Measurements from ENCODE around the gene CHN1. TPM values are rescaled to one million over a fixed set of nuclear protein-coding genes. Genes with fewer than 3 reads are reported as not detected.

CHN1 gene
- total and polyA plus RNA-seq, 2 of the 8 experiments (the other 6 are each of a cell fraction or from before 2014, with no cell fraction given), result 54.0 to 65.7 TPM

GRCh38 chr2:174868878-174869277 lies 136.3 kb downstream of the CHN1 start:
- no peak overlapping the region for H3K4ac ChIP-seq (replicated peaks; ENCODE audit: insufficient read length, low read depth, low read length)
- H2AK5ac ChIP-seq (ENCODE audit: low read depth, low read length), result no peak overlapping the region
- H2BK15ac ChIP-seq (ENCODE audit: low read length), result no peak overlapping the region
- H3K56ac ChIP-seq (replicated peaks; ENCODE audit: insufficient read length, low read depth, low read length), result no peak overlapping the region
- no peak overlapping the region for H2BK120ac ChIP-seq (replicated peaks; ENCODE audit: low read depth, low read length)
- H3K79me1 ChIP-seq (ENCODE audit: low read depth, low read length), result no peaks in the 10 kb centered on the region
- H3K27me3 ChIP-seq (replicated peaks in 1 of 4; ENCODE audit: control insufficient read depth in 3 of 4, extremely low read depth in 1 of 4, insufficient read depth in 3 of 4, low read length in 3 of 4), result no peaks in the 10 kb centered on the region
- no peak overlapping the region for H3K14ac ChIP-seq (ENCODE audit: insufficient read length)
- no peak overlapping the region for H3K18ac ChIP-seq (ENCODE audit: extremely low read depth, low read length)
- H4K5ac ChIP-seq (ENCODE audit: insufficient read length, low read depth, low read length), result no peak overlapping the region
- no peak overlapping the region for H2AFZ ChIP-seq (ENCODE audit: low read length)
- H3K4me1 ChIP-seq (replicated peaks in 1 of 4; ENCODE audit: control insufficient read depth in 3 of 4, insufficient read depth in 4 of 4, low read length in 3 of 4), result peaks cover 0 to 10% (median 7%) of the 10 kb centered on the region in 4 experiments; a peak in 3 of 7 replicates
- H3K79me2 ChIP-seq (ENCODE audit: control insufficient read depth in 1 of 2, insufficient read depth in 2 of 2, low read length in 2 of 2), result peaks cover 0 to 2% of the 10 kb centered on the region in 2 experiments; a peak in 1 of 4 replicates
- 96% methylated on average over 1 of the region's 1 CpG; no CpG with 5 or more reads in 1 of the 2 experiments for WGBS, 2 experiments (ENCODE audit: extremely low coverage in 1 of 2, insufficient coverage in 1 of 2, insufficient read length in 1 of 2, insufficient replicate concordance in 2 of 2, low coverage in 1 of 2, low lambda C conversion rate in 2 of 2, missing lambda C conversion rate in 1 of 2)
- POLR2A ChIA-PET (ENCODE audit: partially characterized antibody), result no interaction called here
- no peaks in the 10 kb centered on the region for H4K20me1 ChIP-seq (replicated peaks in 1 of 2; ENCODE audit: control insufficient read depth in 1 of 2, insufficient read depth in 2 of 2, low read length in 2 of 2)
- H3K4me3 ChIP-seq (ENCODE audit: extremely low read depth in 1 of 4, insufficient read depth in 2 of 4, low read depth in 3 of 4, low read length in 4 of 4), result no peak overlapping the region
- CTCF ChIA-PET (ENCODE audit: partially characterized antibody), result no interaction called here
- H3K27ac ChIP-seq (ENCODE audit: low read depth, low read length), result no peak overlapping the region
- no peak overlapping the region for H4K8ac ChIP-seq (ENCODE audit: extremely low read depth, insufficient read depth, low read length)
- no peak overlapping the region for H3K23ac ChIP-seq (ENCODE audit: insufficient read length)
- no peaks in the 10 kb centered on the region; a peak in 1 of 8 replicates for H3K36me3 ChIP-seq (ENCODE audit: control insufficient read depth in 2 of 4, insufficient read depth in 4 of 4, low read length in 3 of 4)
- 0 out of 2 replicates have a peak overlapping the region, but pooled peaks have one; percentile 18 for H2BK5ac ChIP-seq (ENCODE audit: low read depth, low read length)
- no peak overlapping the region for H3K9ac ChIP-seq (replicated peaks in 1 of 4; ENCODE audit: extremely low read depth in 1 of 4, low read depth in 3 of 4, low read length in 3 of 4)
- 0 out of 2 replicates have a peak overlapping the region, but pooled peaks have one; percentile 13 for H2BK12ac ChIP-seq (ENCODE audit: low read depth, low read length)
- H4K91ac ChIP-seq (replicated peaks; ENCODE audit: insufficient read length, low read length), result peak overlapping the region; percentile 18
- H3K4me2 ChIP-seq (ENCODE audit: insufficient read depth in 1 of 2, low read depth in 2 of 2, low read length in 2 of 2), result no peak overlapping the region
- FAIRE-seq (peak; percentile 57), DNase-seq (ENCODE audit: low read depth in 1 of 2, low spot score in 2 of 2) (no peak)
- no peak overlapping the region for H2BK20ac ChIP-seq (ENCODE audit: low read length)
- H3K9me3 ChIP-seq (ENCODE audit: insufficient read depth in 2 of 2, low read depth in 1 of 2, low read length in 1 of 2), result no peaks in the 10 kb centered on the region
- no peaks in the 10 kb centered on the region for H3K23me2 ChIP-seq (ENCODE audit: low read depth, low read length)
- TF ChIP-seq BRCA1 (IDR thresholded peaks at IDR 0.05; ENCODE audit: low read depth, low read length) (no peak), CREB1 (IDR thresholded peaks at IDR 0.05) (no peak), USF2 (IDR thresholded peaks at IDR 0.05; ENCODE audit: low read length) (no peak), NANOG (IDR thresholded peaks at IDR 0.05; ENCODE audit: insufficient read depth, low read depth, low read length, poor library complexity, severe bottlenecking) (no peak), SIRT6 (IDR thresholded peaks at IDR 0.05; ENCODE audit: low read length) (no peak), PHF8 (conservative IDR thresholded peaks at IDR 0.05; ENCODE audit: low read depth, low read length) (no peak), RBBP5 (IDR thresholded peaks at IDR 0.05; ENCODE audit: borderline replicate concordance, low read depth, low read length) (no peak), CTBP2 (IDR thresholded peaks at IDR 0.05; ENCODE audit: borderline replicate concordance, insufficient read depth, insufficient read length, low read length) (no peak), POLR2AphosphoS5 (IDR thresholded peaks at IDR 0.05; ENCODE audit: low read depth, low read length) (no peak)

All from H1 (cell line).